Fibroblast of skin of left biceps (primary cell): ENCODE data around the gene ELAVL3.
A peak's percentile ranks its signal among the peaks of the same experiment; 100 is the strongest.
"Not testable (repeated sequence)": the region's sequence is repeated elsewhere in the genome, so short reads cannot be mapped to it uniquely, and the experiment has no call there.

Experiments
- DNase-seq, 2 experiments: peaks; one replicate each; pipeline ENCODE4 v3.0.0-alpha.2; 2013; ENCODE audit warnings: low read depth in 2 of 2

The ELAVL3 gene

DNA sequence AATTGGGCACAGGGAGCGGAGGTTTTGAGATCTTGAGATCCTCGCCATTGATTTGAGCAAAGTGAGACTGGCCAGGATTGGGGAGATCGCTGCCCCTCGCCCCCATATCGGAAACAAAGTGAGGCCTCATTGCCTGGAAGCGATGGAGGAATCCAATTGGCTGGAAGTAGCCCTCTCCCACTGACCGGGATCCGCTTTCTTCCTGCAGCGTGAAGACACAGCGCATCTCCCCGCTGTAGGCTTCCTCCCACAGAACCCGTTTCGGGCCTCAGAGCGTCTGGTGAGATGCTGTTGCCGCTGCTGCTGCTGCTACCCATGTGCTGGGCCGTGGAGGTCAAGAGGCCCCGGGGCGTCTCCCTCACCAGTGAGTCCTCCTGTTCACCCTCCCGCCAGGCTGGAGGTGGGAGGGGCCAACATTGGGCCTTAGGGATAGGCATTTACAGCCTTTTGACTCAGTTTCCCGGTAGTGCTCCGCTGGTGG lies 45.0 kb downstream of the ELAVL3 start:
- no peak for DNase-seq

DNA sequence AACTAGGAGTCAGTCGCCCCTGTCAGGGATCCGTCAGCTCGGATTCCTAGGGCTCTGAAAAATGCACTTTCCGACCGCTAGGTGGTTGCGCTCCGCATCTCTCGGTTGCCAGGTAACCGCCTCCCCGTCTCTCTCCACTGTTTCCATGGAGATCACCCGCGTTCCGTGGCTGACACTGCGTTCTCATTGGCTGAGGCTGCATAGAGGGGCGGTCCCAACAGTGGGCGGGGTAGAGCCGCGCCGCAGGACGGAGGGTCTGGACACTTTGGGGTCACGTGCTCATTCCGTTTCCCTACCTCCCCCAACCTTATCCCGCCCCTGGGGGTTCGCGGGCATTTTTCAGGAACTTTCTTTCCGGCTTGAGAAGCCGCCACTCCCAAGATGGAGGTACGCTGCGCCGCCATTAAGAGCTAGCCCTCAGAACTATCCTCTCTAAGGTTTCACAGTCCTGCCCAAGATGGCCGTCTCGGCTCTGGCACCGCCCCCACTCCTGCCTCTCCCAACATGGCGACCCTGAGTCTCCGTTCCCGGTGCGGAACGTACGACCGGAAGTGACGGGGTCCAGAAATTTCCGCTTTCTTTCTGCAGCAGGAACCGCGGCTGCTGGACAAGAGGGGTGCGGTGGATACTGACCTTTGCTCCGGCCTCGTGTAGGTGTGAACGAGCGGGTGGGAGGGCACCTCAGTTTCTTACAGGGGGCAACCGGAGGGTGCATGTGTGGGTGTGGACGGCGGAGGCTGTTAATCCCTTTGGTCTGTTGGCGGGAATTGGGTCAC lies 45.6 kb downstream of the ELAVL3 start, which contains the start of the genes ODAD3 and PRKCSH:
Gene ODAD3 (minus strand): TSS at position 65 of the 776 bp plus-strand sequence. CDS start 105 bp downstream, outside the sequence.
Gene PRKCSH (plus strand): TSS at position 579 of the 776 bp plus-strand sequence. CDS start 483 bp downstream, outside the sequence.
- DNase-seq = peak; percentile 100

DNA sequence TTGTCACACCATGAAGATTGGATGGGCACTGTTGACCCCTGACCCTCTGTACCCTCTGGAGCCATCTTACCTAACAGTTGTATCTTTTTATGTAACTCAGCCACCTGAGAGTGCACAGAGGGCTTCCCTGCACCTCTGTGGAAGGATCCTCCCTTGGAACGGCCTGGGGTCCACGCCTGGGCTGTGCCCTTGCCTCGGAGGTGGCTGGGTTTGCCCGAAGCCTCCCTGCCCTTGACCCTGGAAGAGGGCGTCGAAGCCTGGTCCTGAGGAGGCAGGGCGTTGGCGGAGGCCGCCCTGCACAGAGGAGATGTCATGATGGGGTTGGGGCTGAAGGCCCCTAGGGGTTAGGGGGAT lies 46.2 kb downstream of the ELAVL3 start:
- no peak for DNase-seq

DNA sequence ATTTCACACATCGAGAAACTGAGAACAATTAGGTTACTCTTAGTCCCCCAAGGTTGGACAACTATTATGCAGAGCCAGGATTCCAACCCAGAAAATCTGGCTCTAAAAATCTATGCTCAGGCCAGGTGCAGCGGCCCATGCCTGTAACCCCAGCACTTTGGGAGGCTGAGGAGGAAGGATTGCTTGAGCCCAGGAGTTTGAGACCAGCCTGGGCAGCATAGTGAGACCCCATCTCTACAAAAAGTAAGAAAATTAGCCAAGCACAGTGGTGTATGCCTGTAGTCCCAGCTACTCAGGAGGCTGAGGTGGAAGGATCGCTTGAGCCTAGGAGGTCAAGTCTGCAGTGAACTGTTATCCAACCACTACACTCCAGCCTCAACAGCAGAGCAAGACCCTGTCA lies 47.3 kb downstream of the ELAVL3 start:
- DNase-seq = not testable (repeated sequence)

DNA sequence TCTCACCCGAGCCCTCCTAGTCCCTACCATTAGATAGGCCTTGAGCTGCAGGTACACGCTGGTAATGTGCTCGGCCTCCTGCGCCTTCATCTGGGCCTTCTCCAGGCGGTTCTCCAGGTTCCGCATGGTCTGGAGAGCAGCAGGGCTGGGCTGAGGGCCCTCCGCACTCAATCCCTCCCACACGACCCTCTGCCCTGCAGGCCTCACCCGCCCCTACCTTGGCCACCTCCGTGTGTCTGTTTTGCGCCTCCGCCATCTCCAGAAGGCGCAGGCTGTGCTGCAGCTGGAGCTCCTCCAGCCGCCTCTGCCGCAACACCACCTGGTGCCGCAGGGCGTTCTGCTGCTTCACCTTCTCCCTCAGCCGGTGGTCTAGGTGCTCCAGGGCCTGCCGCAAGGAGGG lies 54.2 kb downstream of the ELAVL3 start:
- no peak for DNase-seq

DNA sequence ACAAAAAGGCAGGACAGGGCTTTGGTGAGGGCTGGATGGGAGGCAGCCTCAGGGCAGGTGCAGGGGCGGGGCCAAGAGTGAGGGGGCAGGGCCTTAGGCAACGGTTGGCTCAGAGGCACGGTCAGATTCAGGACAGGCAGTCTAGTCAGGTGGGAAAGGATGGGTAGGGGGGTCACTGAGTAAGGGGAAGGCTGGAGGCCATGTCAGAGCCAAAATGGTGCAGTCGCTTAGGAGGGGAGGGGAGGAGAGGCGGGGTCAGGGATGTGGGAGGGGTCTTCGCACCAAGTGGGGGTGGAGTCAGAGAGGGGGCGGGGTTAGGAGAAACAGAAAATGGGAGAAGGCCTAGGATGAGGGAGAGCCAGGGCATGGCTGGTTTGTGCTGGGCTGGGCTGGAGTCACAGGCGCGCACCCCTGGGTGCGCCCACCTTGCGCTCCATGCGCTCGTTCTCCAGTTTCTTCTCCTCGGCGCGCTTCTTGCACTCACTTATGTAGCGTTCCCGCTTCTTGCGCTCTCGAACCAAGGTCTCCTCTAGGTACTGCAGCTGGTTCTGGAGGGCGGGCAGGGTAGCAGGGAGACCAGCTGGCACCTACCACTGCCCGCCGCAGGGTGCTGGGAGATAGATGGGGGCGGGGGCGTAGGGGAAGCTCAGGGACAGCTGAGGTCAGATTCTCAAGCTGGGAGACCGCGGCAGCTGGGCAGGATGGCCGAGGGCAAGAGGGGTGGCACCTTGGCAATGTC lies 55.0 kb downstream of the ELAVL3 start:
- DNase-seq = no peak

DNA sequence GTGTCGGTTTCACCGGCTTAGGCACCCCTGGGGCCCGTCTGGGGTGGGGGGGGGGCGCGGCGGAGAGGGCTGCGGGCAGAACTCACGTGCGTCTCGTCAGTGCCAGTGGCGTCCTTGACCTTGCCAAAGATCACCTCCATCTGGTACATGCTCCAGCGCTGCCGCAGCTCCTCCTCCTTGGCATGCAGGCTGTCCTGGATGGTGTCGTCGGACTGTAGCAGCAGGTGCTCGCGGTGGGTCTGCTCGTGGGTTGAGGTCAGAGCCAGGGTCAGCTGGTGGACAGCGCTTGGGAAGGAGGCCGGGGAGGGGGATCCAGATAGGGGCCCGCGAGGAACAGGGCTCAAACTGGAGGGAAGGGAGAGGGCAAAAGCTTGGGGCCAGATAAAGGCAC lies 57.1 kb downstream of the ELAVL3 start:
- no peak for DNase-seq

DNA sequence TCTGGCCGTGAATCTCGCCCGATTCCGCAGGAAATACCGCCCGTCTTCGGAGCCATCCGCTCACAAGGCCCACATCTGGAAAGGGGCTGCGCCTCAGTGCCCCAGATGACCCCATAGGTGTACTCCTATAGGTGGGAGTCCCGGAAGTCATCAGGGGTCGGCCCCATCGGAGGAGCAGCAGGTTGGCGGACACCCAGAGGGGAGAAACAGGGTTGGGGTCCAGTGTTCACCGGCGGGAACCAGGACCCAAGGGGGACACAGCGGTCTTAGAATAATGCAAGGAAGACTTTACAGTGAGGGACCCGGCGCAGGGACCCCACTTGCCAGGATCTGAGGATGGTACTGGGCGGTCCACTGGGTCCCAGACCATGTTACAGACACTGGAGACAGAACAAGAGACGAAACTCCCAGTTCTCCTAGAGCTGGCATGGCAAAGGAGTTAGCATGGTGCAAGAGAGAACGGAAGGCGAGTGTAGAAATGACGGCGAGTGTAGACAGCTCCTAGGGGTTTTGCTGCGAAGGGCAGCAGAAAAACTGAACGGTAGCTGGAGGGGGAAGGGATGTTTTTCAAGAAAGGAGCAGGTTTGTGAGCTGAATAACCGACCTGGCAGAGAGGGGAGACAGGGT lies 57.6 kb downstream of the ELAVL3 start:
- no peak for DNase-seq

DNA sequence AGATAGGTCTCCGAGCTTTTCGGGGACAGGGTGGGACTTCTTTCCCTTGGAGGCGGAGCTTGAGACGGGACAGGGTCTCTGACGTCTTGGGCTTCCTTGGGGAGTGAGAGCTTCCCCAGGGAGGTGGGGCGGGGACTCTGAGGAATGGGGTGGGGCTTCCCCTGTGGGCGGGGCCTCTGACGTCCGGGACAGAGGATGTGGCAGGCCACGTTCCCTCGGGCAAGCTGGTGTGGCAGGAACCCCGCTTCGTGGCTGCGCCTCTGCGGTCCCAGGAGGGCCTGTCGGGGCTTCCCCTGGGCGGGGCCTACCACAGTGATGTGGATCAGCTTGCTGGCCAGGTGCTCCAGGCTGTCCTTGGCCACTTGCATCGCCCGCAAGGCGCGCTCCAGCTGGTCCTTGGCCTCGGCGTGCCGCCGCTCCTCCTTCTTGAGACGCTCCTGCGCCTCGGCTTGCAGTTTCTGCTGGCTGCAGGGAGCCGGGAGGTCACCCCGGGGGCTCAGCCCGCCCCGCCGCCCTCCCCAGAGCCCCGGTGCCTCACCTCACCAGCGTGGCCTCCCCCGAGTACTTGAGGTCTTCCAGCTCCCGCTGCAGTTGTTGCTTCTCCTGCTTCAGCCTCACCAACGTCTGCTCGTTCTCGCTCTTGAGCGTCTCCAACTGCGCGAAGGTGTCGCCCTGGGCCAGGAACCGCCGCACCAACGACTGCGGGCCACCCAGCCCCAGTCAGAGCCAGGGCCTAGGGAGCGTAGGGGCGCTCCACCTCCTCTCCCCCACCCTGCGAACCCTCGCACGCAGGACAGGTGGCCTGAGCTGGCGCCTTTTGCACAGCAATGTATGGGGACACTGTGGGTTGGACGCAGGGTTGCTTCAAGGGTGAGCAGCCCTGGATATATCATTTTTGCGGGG lies 58.4 kb downstream of the ELAVL3 start:
- DNase-seq = no peak

DNA sequence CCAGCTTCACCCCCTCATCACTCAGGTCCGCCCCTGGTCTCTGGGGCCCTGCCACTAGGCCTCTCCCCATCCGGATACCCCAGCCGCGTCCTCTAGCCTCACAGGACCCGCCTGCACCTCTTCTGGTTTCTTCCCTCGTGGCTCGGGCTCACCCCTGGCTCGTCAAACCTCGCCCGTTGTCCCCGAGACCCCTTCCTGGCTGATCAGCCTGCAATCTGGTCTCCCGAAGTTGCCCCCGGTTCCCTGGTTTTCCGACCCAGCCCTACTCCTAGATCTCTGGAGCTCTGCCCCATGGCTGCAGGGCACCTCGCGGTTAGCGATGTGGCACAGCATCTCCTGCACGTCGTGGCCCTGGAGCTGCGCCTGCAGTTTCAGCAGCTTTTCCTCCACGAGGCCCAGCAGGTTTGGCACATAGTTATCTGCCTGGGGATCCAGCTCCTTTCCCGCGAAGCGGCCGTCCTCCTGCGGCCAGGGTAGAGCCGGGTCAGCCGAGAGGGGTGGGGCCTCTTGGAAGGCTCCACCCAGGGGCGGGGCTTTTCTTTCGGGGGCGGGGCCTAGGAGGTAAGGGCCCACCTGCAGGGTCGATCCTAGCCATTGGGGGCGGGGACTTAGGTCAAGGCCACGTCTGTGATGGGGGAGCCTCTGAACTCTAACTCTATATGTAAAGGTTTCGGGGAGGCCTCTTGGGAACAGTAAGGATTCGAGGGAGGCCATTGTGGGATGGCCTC lies 59.3 kb downstream of the ELAVL3 start:
- no peak for DNase-seq

DNA sequence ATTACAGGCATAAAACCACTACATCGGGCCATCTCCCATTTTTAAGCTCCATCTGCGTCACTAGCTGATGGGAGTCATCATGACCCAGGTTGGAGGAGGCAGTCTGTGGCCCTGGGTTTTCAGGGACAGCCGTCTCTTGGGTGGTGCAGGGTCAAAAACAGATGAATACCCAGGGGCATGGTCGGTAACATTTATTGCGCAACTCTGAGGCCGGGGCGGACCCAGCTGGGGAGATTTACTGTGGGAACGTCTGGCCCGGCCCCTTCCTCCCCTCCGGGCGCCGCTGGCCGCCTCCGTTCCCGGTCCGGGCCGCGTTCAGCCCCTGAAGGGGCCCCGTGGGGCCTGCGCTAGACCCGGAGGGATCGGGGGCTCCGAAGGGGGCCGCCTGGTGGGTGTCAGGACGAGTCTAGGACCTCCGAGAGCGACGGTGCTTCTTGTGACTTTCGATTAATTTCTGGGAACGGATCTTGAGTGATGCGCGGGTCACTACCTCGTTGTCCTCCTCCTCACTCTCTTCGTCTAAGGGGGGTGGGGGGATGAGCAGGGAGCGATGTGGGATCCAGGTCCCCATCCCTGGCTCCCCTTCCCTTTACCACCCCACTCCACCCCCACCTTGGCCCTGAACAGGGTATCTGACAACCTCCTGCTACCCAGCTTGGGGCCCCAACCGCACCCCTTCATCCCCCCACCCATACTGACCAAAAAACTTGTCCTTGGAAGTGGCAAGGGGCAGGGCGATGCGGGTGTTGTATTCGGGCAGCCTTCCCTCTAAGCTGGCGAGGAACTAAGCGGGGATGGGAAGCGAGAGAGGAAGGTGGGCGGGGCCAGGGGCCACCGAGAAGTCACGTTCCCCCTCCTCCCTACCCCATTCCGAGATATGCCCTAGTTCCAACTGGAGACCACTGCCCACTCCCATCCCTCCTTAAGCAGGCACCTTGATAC lies 60.1 kb downstream of the ELAVL3 start:
- no peak for DNase-seq

DNA sequence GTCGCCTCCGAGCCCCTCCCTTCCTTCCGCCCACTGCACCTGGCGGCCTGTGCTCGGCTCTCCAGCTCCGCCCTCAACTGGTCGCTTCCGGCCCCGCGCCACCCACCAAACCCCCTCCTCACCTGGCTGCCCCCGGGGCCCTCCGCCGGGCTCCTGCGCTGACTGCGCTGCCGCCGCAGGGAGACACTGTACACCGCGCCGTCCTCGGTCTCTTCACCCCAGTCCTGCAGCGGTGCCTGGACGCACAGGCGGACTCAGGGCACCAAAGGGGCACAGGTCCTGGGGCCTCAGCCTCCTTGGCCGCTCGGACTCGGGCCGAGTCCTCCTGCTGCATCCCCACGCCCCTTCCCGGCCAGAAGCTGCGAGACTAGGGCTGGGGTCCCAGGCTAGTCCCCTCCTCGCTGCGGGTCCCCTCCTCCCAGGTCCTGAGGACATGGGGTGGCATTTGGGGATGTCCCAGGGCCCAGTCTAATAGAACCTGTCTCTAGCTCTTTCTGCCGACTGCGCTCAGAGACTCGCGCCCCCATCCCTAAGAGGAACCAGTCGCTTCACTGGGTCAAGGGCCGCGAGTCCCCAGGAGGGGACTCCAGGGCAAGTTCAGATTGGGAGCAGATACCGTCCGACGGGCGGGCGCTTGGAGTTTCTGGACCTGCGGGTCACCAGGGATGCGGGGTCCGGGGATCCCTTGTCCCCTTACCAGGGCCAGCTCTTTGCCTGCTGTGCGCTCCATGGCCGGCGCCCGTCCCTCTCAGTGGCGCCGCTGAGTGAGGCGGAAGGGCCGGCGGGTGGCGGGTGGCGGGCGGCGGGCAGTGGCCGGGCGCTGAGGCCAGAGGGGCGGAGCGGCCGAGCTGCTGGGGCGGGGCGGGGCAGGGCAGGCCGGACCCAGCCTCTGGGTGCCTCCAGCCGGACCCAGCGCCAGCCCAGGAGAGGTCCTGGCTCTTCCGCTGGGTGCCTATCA lies 62.0 kb downstream of the ELAVL3 start, which contains the start of gene RGL3:
Gene RGL3 (minus strand): TSS at position 766 of the 958 bp plus-strand sequence. CDS start 36 bp downstream, at position 730.
- DNase-seq = no peak

DNA sequence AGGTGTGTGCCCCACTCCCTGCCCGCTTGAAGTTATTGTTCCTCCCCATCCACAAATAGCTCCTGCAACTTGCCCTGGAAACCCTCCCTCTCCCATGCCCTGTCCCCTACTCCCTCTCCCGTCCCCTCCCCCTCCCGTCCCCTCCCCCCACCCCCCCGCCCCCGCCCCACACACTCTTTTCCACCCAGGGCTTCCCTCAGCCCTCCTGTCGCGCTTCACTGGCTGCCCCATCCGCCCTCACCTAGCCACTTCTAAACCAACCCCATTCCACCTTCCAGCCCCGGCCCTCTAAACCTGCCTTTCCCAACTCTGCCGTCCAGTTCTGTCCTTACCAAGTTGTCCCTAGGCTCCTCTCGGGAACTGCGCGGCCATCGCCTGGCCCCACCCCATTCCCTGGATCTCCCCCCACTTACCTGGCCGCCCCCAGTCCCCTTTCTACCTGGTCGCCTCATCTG lies 62.7 kb downstream of the ELAVL3 start:
- no peak for DNase-seq

DNA sequence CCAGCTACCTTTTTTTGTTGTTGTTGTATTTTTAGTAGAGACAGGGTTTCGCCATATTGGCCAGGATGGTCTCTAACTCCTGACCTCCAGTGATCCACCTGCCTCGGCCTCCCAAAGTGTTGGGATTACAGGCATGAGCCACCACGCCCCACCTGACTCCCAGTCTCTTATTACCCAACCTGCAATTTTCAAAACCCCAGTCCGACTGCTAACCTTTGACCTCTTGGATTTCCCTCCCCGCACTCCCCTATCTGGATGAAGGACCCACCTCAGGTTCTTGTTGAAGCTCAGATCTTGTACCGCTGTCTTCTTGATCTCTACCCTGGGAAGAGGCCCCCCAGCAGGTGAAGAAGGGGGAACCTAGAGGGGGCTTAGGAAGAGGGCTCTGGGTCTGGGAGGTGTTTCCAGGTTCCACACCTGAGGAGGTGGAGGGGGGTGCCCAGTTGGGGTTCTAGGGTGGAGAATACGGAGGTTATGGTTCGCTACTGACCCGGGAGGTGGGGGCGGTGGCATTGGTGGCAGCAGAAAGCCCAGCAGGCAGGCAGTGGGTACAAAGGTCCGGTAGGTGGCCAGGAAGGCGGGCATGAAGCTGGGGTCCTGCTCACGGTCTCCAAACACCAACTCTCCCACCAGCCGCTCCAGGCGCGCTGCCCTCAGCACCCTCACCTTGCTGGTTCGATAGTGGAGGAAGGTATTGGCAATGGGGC lies 64.3 kb downstream of the ELAVL3 start:
- no peak for DNase-seq

DNA sequence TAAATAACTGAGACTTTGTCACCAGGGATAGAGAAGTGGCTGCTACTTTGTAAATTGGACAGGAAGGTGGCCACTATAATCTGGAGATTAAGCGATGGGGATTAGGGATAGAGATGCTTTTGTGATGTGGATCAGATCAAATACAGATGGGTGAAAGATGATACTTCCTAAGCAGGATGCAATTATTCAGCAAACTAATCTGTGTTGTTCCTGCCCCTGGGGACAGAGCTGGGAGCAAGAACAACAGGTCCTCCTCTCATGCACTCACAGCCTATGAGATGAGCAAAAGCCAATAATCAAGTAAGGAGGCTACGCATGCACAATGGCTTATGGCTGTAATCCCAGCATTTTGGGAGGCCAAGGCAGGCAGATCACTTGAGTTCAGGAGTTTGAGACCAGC lies 66.3 kb downstream of the ELAVL3 start:
- DNase-seq = no peak

DNA sequence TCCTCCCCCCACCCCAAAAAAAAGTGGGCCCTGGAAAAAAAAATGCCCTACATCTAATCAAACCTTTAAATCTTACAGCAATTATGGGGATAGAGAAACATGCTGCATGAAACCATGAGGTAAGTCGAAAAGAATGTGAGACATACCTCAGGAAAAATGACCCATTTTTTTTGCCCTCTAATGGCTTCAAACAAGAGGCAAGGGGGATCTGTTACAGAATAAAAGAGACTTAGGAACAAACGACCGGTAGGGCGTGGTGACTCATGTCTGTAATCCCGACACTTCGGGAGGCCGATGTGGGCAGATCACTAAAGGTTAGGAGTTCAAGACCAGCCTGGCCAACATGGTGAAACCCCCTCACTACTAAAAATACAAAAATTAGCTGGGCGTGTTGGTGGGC lies 70.2 kb downstream of the ELAVL3 start:
- no peak for DNase-seq

DNA sequence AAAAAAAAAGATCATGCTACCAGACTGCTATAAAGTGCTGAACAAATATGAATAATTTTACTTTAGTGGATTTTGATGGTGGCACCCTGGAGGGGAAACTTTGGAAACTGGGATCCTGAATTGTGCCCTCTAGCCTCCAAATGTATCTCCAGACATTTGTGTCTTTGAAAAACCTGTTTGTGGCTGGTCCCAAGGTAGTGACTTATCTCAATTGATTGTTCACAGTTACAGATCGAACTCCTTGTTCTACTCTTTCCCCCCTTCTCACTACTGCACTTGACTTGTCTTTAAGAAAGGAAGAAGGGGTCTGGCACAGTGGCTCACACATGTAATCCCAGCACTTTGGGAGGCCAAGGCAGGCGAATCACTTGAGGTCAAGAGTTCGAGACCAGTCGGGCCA lies 72.3 kb downstream of the ELAVL3 start:
- no peak for DNase-seq
